ENCODE results near the gene STT3B. TPM values are rescaled to one million over a fixed set of nuclear protein-coding genes. Genes with fewer than 3 reads are reported as not detected.

Gene STT3B
- total and polyA plus RNA-seq, 9 donors: 91.4 to 115 (median 102) TPM

DNA sequence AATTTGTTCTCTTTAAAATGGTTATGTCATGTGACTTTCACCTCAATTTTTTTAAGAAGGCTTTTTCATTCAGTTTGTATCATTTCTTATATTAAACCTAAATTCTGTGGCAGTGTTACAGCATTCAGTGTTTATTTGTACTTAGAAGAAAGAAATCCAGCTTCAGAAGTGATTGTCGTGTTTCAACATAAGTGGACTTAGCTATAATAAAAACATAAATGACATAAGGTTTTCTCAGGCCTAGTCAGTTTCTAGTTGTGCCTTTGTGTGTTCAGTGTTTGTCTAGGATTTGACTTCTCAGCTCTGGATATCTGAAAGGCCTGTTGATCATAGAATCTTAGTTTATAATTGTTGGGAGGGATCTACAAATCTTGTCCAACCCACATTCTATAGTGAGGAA is 80.5 kb downstream of the STT3B start:
- Histone ChIP-seq H3K9me3 (replicated peaks; ENCODE audit: control insufficient read depth, low read depth, low read length) (no peaks in the 10 kb centered on the region), H3K27me3 (ENCODE audit: control insufficient read depth, insufficient read depth, low read length) (no peaks in the 10 kb centered on the region), H3K4me1 (ENCODE audit: control insufficient read depth, insufficient read depth, low read length) (no peaks in the 10 kb centered on the region), H3K4me3 (ENCODE audit: low read length) (no peak overlapping the region), H3K36me3 (ENCODE audit: control insufficient read depth, insufficient read depth, low read length) (no peaks in the 10 kb centered on the region), H3K27ac (ENCODE audit: low read length) (no peak overlapping the region)
- WGBS (ENCODE audit: insufficient coverage): no CpG with 5 or more reads among the region's 1 CpG
- DNase-seq: no peak

DNA sequence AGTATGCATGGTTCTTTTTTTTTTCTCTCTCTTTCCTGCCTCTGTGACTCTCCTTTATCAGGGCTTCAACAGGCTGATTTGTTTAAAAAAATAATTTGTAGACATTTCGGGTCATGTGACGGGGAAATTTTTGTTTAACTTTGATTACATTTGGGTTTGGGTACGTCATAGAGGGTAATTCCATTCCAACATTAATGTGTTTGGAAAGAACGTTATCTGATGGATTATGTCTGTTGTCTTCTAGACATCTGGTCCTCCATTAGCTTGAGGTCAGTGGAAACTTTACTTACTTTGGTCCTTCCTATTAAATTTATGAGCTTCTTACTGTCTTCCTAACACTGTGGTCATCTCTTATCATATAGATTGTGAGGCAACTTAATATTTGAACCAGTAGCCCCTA is 80.9 kb downstream of the STT3B start:
- no peaks in the 10 kb centered on the region for H3K9me3 ChIP-seq (replicated peaks; ENCODE audit: control insufficient read depth, low read depth, low read length)
- H3K27me3 ChIP-seq (ENCODE audit: control insufficient read depth, insufficient read depth, low read length): no peaks in the 10 kb centered on the region
- no peaks in the 10 kb centered on the region for H3K4me1 ChIP-seq (ENCODE audit: control insufficient read depth, insufficient read depth, low read length)
- DNase-seq: no peak
- no CpG with 5 or more reads among the region's 4 CpGs for WGBS (ENCODE audit: insufficient coverage)
- no peaks in the 10 kb centered on the region for H3K36me3 ChIP-seq (ENCODE audit: control insufficient read depth, insufficient read depth, low read length)
- no peak overlapping the region for H3K27ac ChIP-seq (ENCODE audit: low read length)
- no peak overlapping the region for H3K4me3 ChIP-seq (ENCODE audit: low read length)

DNA sequence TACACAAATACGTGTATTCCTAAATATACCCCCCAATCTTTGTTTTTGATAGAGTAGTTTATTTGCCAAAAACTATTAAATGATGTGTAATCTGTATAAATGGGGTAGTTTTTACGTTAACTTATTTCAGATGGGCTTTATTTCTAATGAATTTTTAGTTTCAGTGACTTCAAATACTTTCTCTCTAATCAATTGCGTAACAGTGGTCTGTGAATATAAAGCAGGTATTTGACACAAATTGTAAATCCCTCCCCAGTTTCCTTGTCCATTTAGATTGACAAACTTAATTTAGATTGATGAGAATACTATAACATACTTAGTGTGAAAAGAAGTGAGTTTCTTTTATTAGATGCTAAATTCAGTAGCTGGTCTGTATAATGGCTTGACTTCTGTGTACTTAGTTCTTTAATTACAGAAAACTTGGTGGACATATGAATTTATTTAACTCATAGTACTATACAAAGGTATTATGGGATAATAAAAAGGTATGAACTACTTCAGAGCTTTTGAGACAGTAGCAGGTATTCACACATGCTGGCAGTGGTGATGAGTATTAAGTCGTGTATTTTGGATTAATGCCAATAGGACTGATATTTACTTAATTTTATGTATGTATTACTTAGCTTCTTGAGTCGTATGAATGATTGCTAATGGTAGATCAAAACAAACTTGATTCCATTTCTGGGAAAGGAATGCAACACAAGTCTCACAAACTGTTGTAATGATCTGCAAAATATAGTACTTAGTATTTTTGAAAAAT is 81.6 kb downstream of the STT3B start:
- H3K9me3 ChIP-seq (replicated peaks; ENCODE audit: control insufficient read depth, low read depth, low read length): no peaks in the 10 kb centered on the region
- H3K4me1 ChIP-seq (ENCODE audit: control insufficient read depth, insufficient read depth, low read length): no peaks in the 10 kb centered on the region
- no peaks in the 10 kb centered on the region for H3K27me3 ChIP-seq (ENCODE audit: control insufficient read depth, insufficient read depth, low read length)
- H3K27ac ChIP-seq (ENCODE audit: low read length): no peak overlapping the region
- no peak for DNase-seq
- H3K36me3 ChIP-seq (ENCODE audit: control insufficient read depth, insufficient read depth, low read length): no peaks in the 10 kb centered on the region
- no peak overlapping the region for H3K4me3 ChIP-seq (ENCODE audit: low read length)
- no CpG with 5 or more reads among the region's 5 CpGs for WGBS (ENCODE audit: insufficient coverage)

DNA sequence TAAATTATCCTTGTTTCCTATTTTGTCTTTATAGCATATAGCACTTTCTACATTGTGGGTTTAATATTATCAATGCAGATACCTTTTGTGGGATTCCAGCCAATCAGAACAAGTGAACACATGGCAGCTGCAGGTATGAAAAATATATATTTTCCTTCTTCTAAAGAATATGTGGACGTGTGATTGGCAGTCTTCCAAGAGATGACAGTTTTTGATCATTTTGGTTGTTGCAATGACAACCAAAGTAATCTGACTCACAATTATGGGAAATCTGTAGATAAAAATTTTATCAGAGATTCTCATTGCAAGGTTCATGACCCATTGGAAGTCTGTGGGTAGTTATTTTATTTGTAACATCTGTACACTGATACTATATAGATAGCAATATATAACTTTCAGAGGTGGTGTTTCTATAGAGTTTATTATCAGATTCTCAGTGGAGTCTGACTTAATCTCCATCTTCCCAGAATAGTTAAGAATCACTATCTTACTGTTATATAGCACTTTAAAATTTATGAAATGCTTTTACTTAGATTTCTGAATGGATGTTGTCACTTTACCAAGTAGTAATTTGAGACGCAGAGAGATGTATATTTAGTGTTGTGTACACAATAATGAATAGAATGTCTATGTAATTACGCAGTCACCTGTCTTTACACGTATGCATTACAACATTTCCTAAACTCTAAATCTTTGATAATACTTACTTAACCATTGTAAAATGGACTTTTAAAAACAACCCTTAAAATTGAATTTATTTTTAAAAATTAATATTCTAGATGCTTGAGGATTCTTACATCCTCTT is 82.5 kb downstream of the STT3B start:
- DNase-seq: no peak
- Histone ChIP-seq H3K36me3 (ENCODE audit: control insufficient read depth, insufficient read depth, low read length) (no peaks in the 10 kb centered on the region), H3K27ac (ENCODE audit: low read length) (no peak overlapping the region), H3K4me1 (ENCODE audit: control insufficient read depth, insufficient read depth, low read length) (no peaks in the 10 kb centered on the region), H3K9me3 (replicated peaks; ENCODE audit: control insufficient read depth, low read depth, low read length) (no peaks in the 10 kb centered on the region), H3K27me3 (ENCODE audit: control insufficient read depth, insufficient read depth, low read length) (no peaks in the 10 kb centered on the region), H3K4me3 (ENCODE audit: low read length) (no peak overlapping the region)
- WGBS (ENCODE audit: insufficient coverage): no CpG with 5 or more reads among the region's 4 CpGs

DNA sequence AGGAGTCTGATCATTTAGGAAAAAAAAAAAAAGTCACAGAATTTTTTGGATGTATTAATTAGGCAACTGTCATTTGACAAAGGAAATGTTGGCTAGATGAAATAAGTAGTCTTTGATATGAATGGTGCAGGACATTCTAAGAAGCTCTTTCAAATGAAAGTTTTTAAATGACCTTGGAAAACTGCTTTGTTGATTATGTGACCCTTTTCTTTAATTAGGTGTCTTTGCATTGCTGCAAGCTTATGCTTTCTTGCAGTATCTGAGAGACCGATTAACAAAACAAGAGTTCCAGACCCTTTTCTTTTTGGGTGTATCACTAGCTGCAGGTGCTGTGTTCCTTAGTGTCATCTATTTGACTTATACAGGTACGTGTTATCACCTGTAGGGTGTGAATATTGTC is 84.0 kb downstream of the STT3B start:
- no peaks in the 10 kb centered on the region for H3K9me3 ChIP-seq (replicated peaks; ENCODE audit: control insufficient read depth, low read depth, low read length)
- H3K36me3 ChIP-seq (ENCODE audit: control insufficient read depth, insufficient read depth, low read length): peaks cover 2% of the 10 kb centered on the region
- no peak for DNase-seq
- no peaks in the 10 kb centered on the region for H3K27me3 ChIP-seq (ENCODE audit: control insufficient read depth, insufficient read depth, low read length)
- no peak overlapping the region for H3K4me3 ChIP-seq (ENCODE audit: low read length)
- no CpG with 5 or more reads among the region's 2 CpGs for WGBS (ENCODE audit: insufficient coverage)
- H3K27ac ChIP-seq (ENCODE audit: low read length): no peak overlapping the region
- H3K4me1 ChIP-seq (ENCODE audit: control insufficient read depth, insufficient read depth, low read length): no peaks in the 10 kb centered on the region

DNA sequence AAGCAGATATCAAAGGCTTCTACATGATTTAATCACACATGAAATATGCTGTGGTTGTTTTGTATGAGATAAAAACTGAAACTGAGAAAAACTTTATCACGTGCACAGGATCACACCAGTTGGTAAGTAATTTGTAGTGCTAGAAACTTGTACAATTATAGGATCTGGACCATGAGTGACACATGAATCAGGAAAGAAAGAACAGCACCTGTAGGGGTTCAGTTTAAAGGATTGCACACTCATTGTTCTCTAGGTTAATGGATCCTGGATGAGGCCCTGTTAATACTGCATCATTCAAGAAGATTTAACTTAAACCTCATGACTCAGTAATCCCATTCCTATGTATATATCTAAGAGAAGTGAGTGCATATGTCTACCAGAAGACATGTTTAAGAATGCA is 87.9 kb downstream of the STT3B start:
- Histone ChIP-seq H3K4me3 (ENCODE audit: low read length) (no peak overlapping the region), H3K4me1 (ENCODE audit: control insufficient read depth, insufficient read depth, low read length) (no peaks in the 10 kb centered on the region), H3K27me3 (ENCODE audit: control insufficient read depth, insufficient read depth, low read length) (no peaks in the 10 kb centered on the region), H3K27ac (ENCODE audit: low read length) (no peak overlapping the region), H3K9me3 (replicated peaks; ENCODE audit: control insufficient read depth, low read depth, low read length) (no peaks in the 10 kb centered on the region), H3K36me3 (ENCODE audit: control insufficient read depth, insufficient read depth, low read length) (peaks cover 7% of the 10 kb centered on the region)
- DNase-seq: no peak
- 100% methylated on average over 1 of the region's 1 CpG for WGBS (ENCODE audit: insufficient coverage)

DNA sequence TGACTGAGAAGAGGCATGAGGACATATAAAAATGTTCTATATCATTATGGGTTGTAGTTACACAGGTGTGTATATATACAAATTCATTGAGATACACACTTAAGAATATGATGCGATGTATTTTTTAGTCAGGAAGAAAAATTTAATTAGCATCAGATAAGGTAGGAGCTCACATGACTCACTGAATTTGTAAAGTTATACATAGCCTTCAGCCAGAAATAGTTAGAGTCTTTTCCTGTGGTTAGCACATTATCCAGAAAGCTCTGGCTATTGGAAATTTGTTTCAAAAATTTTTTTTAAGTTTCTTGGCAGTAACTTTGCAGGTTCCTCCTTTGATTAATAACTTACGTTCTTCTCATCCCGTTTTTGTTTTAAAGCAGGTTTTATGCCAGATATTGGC is 88.6 kb downstream of the STT3B start:
- H3K36me3 ChIP-seq (ENCODE audit: control insufficient read depth, insufficient read depth, low read length): peaks cover 8% of the 10 kb centered on the region
- no CpG with 5 or more reads among the region's 3 CpGs for WGBS (ENCODE audit: insufficient coverage)

DNA sequence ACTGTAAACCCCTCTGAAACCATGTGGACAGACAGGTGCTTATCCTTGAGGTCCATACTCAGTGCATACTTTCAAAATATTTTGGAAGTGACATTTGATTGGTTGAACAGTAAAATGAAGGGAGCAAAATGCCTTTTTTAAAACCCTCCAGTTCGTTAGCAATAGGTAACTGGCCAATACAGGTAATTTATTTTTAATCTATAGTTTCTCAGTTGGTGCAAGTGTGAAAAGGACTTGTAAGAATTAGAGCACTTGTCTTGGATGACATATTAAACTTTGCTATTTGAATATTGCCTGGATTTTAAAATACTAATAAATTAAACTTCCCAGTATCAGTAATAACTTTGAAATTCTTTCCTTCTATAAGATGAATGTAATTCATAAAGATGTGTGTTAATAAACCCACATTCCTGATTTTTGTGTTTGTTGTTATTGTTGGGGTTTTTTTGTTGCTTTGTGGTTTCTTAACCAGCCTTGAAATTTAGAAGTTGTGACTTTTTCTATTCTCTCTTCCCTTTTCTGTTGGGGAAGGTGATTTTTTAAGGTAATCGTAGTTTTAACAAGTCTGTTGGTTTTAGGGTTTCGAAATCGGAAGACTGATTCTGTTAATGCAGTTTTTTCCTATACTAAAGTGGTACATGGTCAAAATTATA is 90.0 kb downstream of the STT3B start:
- Histone ChIP-seq H3K4me1 (ENCODE audit: control insufficient read depth, insufficient read depth, low read length) (no peaks in the 10 kb centered on the region), H3K27ac (ENCODE audit: low read length) (no peak overlapping the region), H3K36me3 (ENCODE audit: control insufficient read depth, insufficient read depth, low read length) (peaks cover 19% of the 10 kb centered on the region), H3K9me3 (replicated peaks; ENCODE audit: control insufficient read depth, low read depth, low read length) (no peaks in the 10 kb centered on the region), H3K27me3 (ENCODE audit: control insufficient read depth, insufficient read depth, low read length) (no peaks in the 10 kb centered on the region), H3K4me3 (ENCODE audit: low read length) (no peak overlapping the region)
- DNase-seq: no peak
- WGBS (ENCODE audit: insufficient coverage): no CpG with 5 or more reads among the region's 4 CpGs

More for the DNA sequence above, 88.6 kb downstream of the STT3B start:
- no peaks in the 10 kb centered on the region for H3K9me3 ChIP-seq (replicated peaks; ENCODE audit: control insufficient read depth, low read depth, low read length)
- no peak overlapping the region for H3K27ac ChIP-seq (ENCODE audit: low read length)
- no peaks in the 10 kb centered on the region for H3K27me3 ChIP-seq (ENCODE audit: control insufficient read depth, insufficient read depth, low read length)
- no peak overlapping the region for H3K4me3 ChIP-seq (ENCODE audit: low read length)
- H3K4me1 ChIP-seq (ENCODE audit: control insufficient read depth, insufficient read depth, low read length): no peaks in the 10 kb centered on the region
- no peak for DNase-seq

DNA sequence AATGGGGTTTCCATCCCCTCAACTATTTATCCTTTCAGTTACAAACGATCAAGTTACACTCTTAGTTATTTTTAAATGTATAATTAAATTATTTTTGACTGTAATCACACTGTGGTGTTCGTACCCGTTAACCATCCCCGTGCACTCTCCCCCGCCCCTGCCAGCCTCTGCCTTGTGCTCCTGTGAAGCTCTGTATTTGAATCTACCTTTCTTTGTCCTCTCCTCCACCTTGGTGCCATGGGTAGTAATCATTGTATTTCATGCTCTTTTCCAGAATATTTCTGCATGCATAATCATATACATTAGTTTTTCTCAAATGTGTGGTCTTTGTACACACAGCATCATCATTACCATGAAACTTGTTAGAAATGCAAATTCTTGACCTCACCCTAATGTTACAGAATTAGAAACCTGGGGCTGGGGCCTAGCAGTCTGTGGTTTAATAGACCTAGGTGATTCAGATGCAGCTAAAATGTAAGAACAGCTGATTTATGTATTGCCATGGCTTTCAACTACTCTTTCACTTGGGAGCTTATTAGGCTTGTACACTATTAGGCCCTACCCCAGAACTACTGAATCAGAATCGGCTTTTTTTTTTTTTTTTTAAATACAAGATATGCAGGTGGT is 91.5 kb downstream of the STT3B start:
- DNase-seq: no peak
- WGBS (ENCODE audit: insufficient coverage): no CpG with 5 or more reads among the region's 6 CpGs
- Histone ChIP-seq H3K27me3 (ENCODE audit: control insufficient read depth, insufficient read depth, low read length) (no peaks in the 10 kb centered on the region), H3K9me3 (replicated peaks; ENCODE audit: control insufficient read depth, low read depth, low read length) (no peaks in the 10 kb centered on the region), H3K4me1 (ENCODE audit: control insufficient read depth, insufficient read depth, low read length) (no peaks in the 10 kb centered on the region), H3K36me3 (ENCODE audit: control insufficient read depth, insufficient read depth, low read length) (peaks cover 19% of the 10 kb centered on the region), H3K4me3 (ENCODE audit: low read length) (no peak overlapping the region), H3K27ac (ENCODE audit: low read length) (no peak overlapping the region)

DNA sequence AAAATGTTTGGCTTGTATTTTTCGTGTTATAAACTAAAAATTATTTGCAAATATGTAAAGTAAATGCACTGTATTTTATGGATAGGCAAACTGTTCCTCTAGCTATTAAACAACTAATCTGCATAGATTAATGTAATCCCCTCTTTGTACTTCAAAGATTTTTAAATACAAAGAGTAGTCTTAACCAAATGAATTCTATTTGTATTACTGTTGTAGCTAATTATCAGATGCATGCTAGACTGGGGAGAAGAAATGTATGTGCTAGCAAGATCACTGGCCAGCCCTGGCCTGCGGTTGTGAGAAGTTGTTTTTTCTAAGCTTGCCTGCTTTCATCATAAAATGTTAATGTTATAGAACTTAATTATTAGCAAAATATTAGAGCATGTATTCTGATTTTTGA is 92.6 kb downstream of the STT3B start:
- Histone ChIP-seq H3K4me3 (ENCODE audit: low read length) (no peak overlapping the region), H3K9me3 (replicated peaks; ENCODE audit: control insufficient read depth, low read depth, low read length) (no peaks in the 10 kb centered on the region), H3K36me3 (ENCODE audit: control insufficient read depth, insufficient read depth, low read length) (peaks cover 25% of the 10 kb centered on the region), H3K27ac (ENCODE audit: low read length) (no peak overlapping the region), H3K27me3 (ENCODE audit: control insufficient read depth, insufficient read depth, low read length) (no peaks in the 10 kb centered on the region), H3K4me1 (ENCODE audit: control insufficient read depth, insufficient read depth, low read length) (no peaks in the 10 kb centered on the region)
- no CpG with 5 or more reads among the region's 2 CpGs for WGBS (ENCODE audit: insufficient coverage)
- no peak for DNase-seq

Data from muscle of leg (tissue), 11 donors.